Loucy (cell line): ENCODE results near the gene PBX4.

ENCODE experiments used
- CTCF ChIP-seq: fragments of 200-600 bp; sonication (generic); conservative IDR thresholded peaks from 2 replicates; pipeline ENCODE4 v1.5.1; 2014; ENCODE audit warnings: mild to moderate bottlenecking, antibody characterized with exemption, low read length
- EZH2phosphoT487 ChIP-seq: fragments of 200-600 bp; IDR thresholded peaks from 2 replicates; pipeline ENCODE4 v1.6.1; 2018; ENCODE audit warnings: antibody characterized with exemption, mild to moderate bottlenecking, moderate library complexity, borderline replicate concordance

DNA sequence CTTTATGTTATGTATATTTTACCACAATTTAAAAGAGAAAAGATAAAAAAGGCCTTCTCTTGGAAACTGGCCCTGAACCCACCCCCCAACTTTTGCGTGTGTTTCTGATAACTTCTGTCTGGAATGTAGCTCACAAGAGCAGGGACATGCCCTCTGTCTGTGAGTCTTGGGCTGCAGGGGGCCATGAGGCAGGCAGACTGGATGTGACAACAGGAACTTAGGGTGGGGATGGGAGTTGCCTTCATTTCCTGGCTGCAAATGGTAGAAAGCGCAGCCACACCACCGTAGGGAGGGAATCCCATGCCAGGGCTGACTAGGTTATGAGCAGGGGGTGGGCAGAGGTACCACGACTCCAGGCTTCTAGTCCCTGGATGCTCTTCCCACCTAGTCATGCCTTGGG is 58.6 kb downstream of the PBX4 start:
- TF ChIP-seq CTCF: no peak
- no peak for TF ChIP-seq EZH2phosphoT487
